Measurements from ENCODE around the gene KIF17. TPM values are rescaled to one million over a fixed set of nuclear protein-coding genes. Genes with fewer than 3 reads are reported as not detected.

Gene KIF17
- total and polyA plus RNA-seq, 2 of the 8 experiments (the other 6 are each of a cell fraction or from before 2014, with no cell fraction given), result 6.9 to 10.4 TPM

DNA sequence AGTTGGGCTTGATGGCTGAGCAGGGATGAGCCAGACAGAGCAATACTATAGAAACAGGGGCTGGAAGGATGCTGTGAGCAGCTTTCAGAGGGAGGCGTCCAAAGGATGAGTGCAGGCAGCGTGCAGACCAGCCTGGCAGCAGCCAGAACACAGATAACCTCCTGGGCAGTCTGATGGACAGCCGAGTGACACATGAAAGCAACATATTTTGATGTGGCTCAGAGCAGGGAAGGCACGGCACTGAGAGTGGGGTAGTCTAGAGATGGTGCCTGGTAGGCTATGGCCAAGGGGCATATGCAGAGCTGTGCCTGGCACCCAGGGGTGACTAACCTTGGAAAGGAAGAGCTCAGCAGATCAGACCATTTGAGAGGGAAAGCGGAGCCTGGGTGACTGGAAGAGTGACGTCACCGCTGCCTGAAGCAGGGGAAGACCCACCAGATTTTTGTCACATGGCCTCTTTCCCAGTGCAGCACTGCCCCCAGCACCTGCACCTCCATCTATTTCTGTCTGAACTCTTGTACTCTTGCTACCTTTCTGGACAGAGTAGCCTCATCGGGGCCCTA is 80.9 kb downstream of the KIF17 start:
- H3K4me2 ChIP-seq (ENCODE audit: insufficient read depth in 1 of 2, low read depth in 2 of 2, low read length in 2 of 2), result no peak overlapping the region
- no peak overlapping the region for H3K9ac ChIP-seq (replicated peaks in 1 of 4; ENCODE audit: extremely low read depth in 1 of 4, low read depth in 3 of 4, low read length in 3 of 4)
- no peaks in the 10 kb centered on the region; a peak in 1 of 8 replicates for H3K36me3 ChIP-seq (ENCODE audit: control insufficient read depth in 2 of 4, insufficient read depth in 4 of 4, low read length in 3 of 4)
- H3K18ac ChIP-seq (ENCODE audit: extremely low read depth, low read length), result no peak overlapping the region
- H3K4me3 ChIP-seq (ENCODE audit: extremely low read depth in 1 of 4, insufficient read depth in 2 of 4, low read depth in 3 of 4, low read length in 4 of 4), result no peak overlapping the region
- H3K56ac ChIP-seq (replicated peaks; ENCODE audit: insufficient read length, low read depth, low read length), result no peak overlapping the region
- CTCF ChIA-PET (ENCODE audit: partially characterized antibody), result interaction anchor here (0.6 to 8.2 kb wide), 6 partner anchors 9 to 115 kb away, joined by 3 to 85 read pairs (median 4); no protein-coding TSS in a partner anchor
- H2BK5ac ChIP-seq (ENCODE audit: low read depth, low read length), result no peak overlapping the region
- no peak overlapping the region for H2BK12ac ChIP-seq (ENCODE audit: low read depth, low read length)
- H3K4ac ChIP-seq (replicated peaks; ENCODE audit: insufficient read length, low read depth, low read length), result no peak overlapping the region
- H4K8ac ChIP-seq (ENCODE audit: extremely low read depth, insufficient read depth, low read length), result no peak overlapping the region
- DNase-seq (ENCODE audit: low read depth in 1 of 2, low spot score in 2 of 2) (no peak), FAIRE-seq (no peak)
- POLR2A ChIA-PET (ENCODE audit: partially characterized antibody), result no interaction called here
- peaks cover 1 to 3% of the 10 kb centered on the region in 2 experiments for H4K20me1 ChIP-seq (replicated peaks in 1 of 2; ENCODE audit: control insufficient read depth in 1 of 2, insufficient read depth in 2 of 2, low read length in 2 of 2)
- H3K79me2 ChIP-seq (ENCODE audit: control insufficient read depth in 1 of 2, insufficient read depth in 2 of 2, low read length in 2 of 2), result no peaks in the 10 kb centered on the region
- H3K27ac ChIP-seq (ENCODE audit: low read depth, low read length), result no peak overlapping the region
- peaks cover 0 to 8% (median 3%) of the 10 kb centered on the region in 4 experiments; a peak in 4 of 7 replicates for H3K4me1 ChIP-seq (replicated peaks in 1 of 4; ENCODE audit: control insufficient read depth in 3 of 4, insufficient read depth in 4 of 4, low read length in 3 of 4)
- no peaks in the 10 kb centered on the region for H3K9me3 ChIP-seq (ENCODE audit: insufficient read depth in 2 of 2, low read depth in 1 of 2, low read length in 1 of 2)
- H2BK20ac ChIP-seq (ENCODE audit: low read length), result no peak overlapping the region
- no peak overlapping the region for H4K5ac ChIP-seq (ENCODE audit: insufficient read length, low read depth, low read length)
- H2AK5ac ChIP-seq (ENCODE audit: low read depth, low read length), result no peak overlapping the region
- H2BK15ac ChIP-seq (ENCODE audit: low read length), result no peak overlapping the region
- no peaks in the 10 kb centered on the region for H3K79me1 ChIP-seq (ENCODE audit: low read depth, low read length)
- WGBS, 2 experiments (ENCODE audit: extremely low coverage in 1 of 2, insufficient coverage in 1 of 2, insufficient read length in 1 of 2, insufficient replicate concordance in 2 of 2, low coverage in 1 of 2, low lambda C conversion rate in 2 of 2, missing lambda C conversion rate in 1 of 2), result 90% methylated on average over 6 of the region's 8 CpGs; no CpG with 5 or more reads in 1 of the 2 experiments
- H2BK120ac ChIP-seq (replicated peaks; ENCODE audit: low read depth, low read length), result no peak overlapping the region
- no peak overlapping the region for H3K14ac ChIP-seq (ENCODE audit: insufficient read length)
- H3K27me3 ChIP-seq (replicated peaks in 1 of 4; ENCODE audit: control insufficient read depth in 3 of 4, extremely low read depth in 1 of 4, insufficient read depth in 3 of 4, low read length in 3 of 4), result peaks cover 0 to 5% (median 0%) of the 10 kb centered on the region in 4 experiments; a peak in 2 of 7 replicates
- no peak overlapping the region for H2AFZ ChIP-seq (ENCODE audit: low read length)
- H3K23ac ChIP-seq (ENCODE audit: insufficient read length), result no peak overlapping the region
- H3K23me2 ChIP-seq (ENCODE audit: low read depth, low read length), result peaks cover 5% of the 10 kb centered on the region; the same call in 1 of the 2 replicates
- H4K91ac ChIP-seq (replicated peaks; ENCODE audit: insufficient read length, low read length), result no peak overlapping the region
- no peak for TF ChIP-seq SAP30 (IDR thresholded peaks at IDR 0.05; ENCODE audit: insufficient read depth, insufficient replicate concordance, low read length)
- TF ChIP-seq KDM5A (IDR thresholded peaks at IDR 0.05; ENCODE audit: low read length), result no peak
- no peak for TF ChIP-seq CBX5 (IDR thresholded peaks at IDR 0.05; ENCODE audit: low read depth, low read length)
- TF ChIP-seq E2F6 (IDR thresholded peaks at IDR 0.05), result no peak
- TF ChIP-seq TBP (IDR thresholded peaks at IDR 0.05; ENCODE audit: low read depth, low read length), result no peak
- no peak for TF ChIP-seq CTCF (IDR thresholded peaks at IDR 0.05; ENCODE audit: control extremely low read depth in 1 of 3, insufficient read depth in 1 of 3, low read depth in 1 of 3, low read length in 3 of 3)
- TF ChIP-seq CEBPB (IDR thresholded peaks at IDR 0.05; ENCODE audit: low read depth, low read length), result no peak
- no peak for TF ChIP-seq BACH1 (IDR thresholded peaks at IDR 0.05; ENCODE audit: low read length)
- TF ChIP-seq CBX8 (IDR thresholded peaks at IDR 0.05; ENCODE audit: borderline replicate concordance, low read depth, low read length), result no peak
- no peak for TF ChIP-seq CHD2 (IDR thresholded peaks at IDR 0.05; ENCODE audit: low read length)
